HG03066 (cell line): ENCODE data around the gene SLC4A1.
"Not testable (repeated sequence)": the region's sequence is repeated elsewhere in the genome, so short reads cannot be mapped to it uniquely, and the experiment has no call there.

Source experiments
- ATAC-seq: cut with Tn5 transposase; IDR thresholded peaks from one replicate; pipeline ENCODE4 v1.9.1; 2021; ENCODE audit warnings: low read depth; ENCODE audit not compliant: unreplicated experiment

The SLC4A1 gene

GRCh38 chr17:44258811-44259351 is 9.1 kb downstream of the SLC4A1 start:
- no peak for ATAC-seq

DNA sequence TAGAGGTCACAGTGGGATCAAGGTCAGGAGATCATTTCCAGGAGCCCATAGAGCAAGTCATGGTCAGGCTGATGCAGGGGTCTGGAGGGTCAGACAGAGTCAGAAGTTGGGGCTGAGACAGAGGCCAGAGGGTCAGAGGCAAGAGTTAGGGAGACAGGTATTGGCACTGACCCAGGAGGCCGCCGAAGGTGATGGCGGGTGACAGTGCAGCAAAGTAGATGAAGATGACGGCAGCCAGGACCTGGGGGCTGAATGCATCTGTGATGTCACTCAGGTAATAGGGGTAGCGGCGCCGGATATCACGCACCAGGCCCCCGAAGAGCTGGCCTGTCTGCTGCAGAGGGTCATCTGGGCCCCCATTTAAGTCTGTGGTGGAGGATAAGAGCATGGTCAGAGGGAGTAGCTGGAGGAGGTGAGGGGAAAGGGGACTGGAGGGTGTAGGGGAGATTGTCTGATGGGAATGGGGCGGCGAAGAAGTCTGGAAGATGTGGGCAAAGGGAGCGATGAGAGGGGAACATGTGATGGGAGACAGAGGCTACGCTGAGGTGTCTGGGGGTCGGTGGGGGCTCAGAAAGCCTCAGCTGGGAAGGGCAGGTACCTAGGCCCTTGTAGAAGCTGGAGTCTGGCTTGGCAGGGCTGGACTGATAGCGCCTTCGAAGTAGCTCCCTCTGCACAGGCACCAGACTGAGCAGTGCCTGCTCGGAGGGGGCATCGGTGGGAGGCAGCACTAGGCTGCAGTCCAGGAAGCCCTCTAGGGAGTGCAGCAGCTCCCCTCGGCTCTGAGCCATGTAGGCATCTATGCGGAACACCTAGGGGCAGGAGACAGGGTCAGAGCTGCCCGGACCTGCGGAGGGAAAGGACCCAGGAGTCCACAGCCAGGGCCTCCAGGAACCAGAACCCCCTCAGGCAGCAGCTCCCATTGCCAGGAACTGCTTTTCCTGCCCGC is 9.8 kb downstream of the SLC4A1 start:
- ATAC-seq = no peak

GRCh38 chr17:44256671-44257070 is 11.3 kb downstream of the SLC4A1 start:
- ATAC-seq = no peak

GRCh38 chr17:44255915-44256314 is 12.0 kb downstream of the SLC4A1 start:
- no peak for ATAC-seq

DNA sequence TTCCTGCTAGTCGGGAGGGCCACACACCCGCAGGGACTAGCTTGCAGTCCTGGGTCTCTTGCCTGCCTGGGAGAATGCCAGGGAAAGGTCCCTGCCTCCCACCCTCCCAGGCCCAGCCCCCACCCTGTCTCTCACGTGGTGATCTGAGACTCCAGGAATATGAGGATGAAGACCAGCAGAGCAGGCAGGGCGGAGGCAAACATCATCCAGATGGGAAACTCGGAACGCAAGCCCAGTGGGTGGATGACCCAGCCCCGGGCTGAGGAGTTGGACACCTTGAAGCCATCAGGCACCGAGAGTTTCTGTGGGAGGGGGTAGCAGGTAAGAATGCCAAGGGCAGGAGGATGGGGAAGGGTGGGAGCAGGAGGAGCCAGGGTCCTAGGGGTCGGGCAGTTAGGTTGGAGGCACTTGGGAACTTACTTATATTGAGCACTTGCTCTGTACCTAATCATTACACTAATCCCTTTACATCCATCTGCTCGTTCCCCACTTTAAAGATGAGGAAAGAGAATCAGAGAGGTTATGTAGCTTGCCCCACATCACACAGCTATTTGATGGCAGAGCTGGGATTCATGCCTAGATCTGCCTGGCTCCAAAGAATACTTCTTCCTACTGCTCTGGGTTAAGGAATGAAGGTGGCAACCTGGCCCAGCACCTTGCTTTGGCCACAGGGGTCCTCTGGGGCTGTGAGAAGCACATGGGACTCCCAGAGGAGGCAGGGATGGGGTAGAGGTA is 13.4 kb downstream of the SLC4A1 start:
- no peak for ATAC-seq

- no peak for ATAC-seq
Observed at GRCh38 chr17:44253006-44253405, 14.9 kb downstream of the SLC4A1 start.

DNA sequence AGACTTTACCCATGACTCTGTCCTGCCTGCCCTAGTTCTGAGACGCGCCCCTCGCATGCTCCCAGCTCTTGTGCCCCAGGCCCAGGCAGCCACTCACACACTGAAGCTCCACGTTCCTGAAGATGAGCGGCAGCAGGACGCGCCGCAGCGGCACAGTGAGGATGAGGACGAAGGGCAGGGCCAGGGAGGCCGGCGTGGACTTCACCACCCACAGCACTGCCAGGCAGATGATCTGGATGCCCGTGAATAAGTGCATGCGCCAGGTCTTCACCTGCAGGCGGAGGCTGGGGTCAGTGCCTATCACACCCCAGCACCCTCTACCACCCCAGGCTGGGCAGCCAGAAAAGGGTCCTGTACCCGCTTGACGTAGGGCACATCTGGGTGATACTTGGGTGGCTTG is 16.9 kb downstream of the SLC4A1 start:
- ATAC-seq = no peak

- ATAC-seq = no peak
Observed at GRCh38 chr17:44249501-44250246, 18.3 kb downstream of the SLC4A1 start.

GRCh38 chr17:44247876-44248736 is 19.8 kb downstream of the SLC4A1 start:
- no peak for ATAC-seq

- ATAC-seq = no peak
Observed at GRCh38 chr17:44247440-44247841, 20.5 kb downstream of the SLC4A1 start.

GRCh38 chr17:44241106-44241624 is 26.8 kb downstream of the SLC4A1 start:
- ATAC-seq = no peak

DNA sequence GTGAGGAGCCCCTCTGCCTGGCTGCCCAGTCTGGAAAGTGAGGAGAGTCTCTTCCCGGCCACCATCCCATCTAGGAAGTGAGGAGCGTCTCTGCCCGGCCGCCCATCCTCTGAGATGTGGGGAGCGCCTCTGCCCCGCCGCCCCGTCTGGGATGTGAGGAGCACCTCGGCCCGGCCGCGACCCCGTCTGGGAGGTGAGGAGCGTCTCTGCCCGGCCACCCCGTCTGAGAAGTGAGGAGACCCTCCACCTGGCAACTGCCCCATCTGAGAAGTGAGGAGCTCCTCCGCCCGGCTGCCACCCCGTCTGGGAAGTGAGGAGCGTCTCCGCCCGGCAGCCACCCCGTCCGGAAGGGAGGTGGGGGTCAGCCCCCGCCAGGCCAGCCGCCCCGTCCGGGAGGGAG is 30.0 kb downstream of the SLC4A1 start:
- not testable (repeated sequence) for ATAC-seq

DNA sequence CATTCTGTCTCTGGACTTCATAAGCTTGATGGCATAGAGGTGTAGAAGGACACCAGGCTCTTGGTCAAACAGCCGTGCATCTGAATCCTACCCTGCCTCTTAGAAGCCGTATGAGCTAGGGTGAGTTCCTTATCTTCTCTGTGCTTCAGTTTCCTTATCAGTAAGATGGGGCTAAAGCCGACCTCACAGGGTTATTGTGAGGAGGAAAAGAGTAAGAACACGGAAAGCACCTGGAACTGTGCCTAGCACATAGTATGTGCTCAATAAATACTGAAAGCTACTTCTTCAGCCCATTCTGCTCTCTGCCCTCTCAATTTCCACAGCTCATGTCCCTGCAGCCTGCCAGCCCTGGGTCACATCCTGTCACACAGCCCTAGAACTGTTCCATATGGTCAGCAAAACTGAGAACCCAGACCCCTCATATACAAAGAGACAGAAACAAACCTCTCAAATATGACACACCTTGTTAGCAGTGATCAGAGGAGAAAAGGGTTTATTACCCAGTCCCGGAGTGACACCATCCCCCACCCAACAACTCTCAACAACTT is 31.4 kb downstream of the SLC4A1 start:
- no peak for ATAC-seq

DNA sequence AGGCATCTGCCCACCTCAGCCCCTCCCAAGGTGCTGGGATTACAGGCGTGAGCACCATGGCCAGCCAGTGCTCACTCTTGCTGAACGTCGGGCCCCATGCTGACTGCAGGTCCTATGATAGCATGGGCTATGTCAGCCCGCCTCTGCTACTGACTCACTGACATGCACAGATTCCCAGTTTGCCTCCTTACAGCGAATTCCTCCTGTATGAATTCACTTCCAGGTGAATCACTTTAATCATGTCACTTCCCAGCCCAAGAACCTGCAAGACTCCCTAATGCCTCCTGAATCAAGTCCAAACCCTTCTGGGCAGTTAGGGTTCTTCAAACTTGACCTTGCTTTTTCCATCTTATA is 32.4 kb downstream of the SLC4A1 start:
- ATAC-seq = no peak

DNA sequence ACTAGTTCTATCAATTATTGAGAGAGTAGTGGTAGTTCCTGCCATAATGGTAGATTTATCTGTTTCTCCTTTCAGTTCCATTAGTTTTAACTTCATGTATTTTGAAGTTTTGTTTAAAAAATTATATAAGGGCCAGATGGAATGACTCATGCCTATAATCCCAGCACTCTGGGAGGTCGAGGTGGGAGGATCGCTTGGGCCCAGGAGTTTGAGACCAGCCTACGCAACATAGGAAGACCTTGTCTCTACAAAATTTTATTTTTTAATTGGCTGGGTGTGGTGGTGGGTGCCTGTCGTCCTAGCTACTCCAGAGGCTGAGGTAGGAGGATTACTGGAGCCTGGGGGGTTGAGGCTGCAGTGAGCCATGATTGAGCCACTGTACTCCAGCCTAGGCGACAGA is 34.4 kb downstream of the SLC4A1 start:
- ATAC-seq = no peak

- ATAC-seq = no peak
Observed at GRCh38 chr17:44232061-44232460, 35.9 kb downstream of the SLC4A1 start.

DNA sequence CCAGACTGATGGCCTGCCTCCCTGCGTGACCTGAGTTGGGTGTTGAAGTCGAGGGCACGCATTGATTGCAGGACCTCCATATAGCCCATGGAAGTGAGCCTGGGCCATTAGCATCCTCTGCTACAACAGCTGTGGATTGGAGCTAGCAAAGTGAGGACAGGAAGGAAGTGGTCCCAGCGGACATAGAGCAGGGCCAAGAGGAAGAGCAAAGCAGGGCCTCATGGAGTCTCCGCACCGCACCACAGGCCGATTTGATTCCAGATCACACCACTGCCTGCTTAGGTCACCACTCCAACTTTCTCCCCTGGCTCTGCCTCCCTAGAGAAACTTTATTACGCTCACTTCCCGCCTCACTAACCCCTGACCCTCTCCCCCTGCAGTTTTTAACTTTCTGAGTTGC is 37.8 kb downstream of the SLC4A1 start:
- no peak for ATAC-seq

DNA sequence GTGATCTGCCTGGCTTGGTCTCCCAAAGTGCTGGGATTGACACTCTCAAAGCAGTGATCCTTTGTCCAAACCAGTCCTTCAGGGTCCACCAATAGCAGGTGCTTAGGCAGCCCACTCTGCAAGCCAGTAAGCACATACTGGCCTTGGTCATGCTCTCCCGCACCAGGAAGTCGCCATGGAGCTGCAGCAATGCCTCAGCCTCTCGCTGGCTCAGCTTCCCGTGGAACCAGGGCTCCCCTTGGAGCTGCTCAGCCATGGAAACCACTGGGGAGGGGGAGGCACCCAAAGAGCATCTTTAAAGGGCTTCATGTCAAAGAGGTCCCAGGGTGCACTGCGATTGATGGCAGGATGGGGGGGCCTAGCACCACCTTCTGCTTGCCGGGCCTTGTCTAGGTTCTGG is 38.8 kb downstream of the SLC4A1 start:
- ATAC-seq = no peak

GRCh38 chr17:44223541-44224071 is 44.3 kb downstream of the SLC4A1 start:
- ATAC-seq = no peak
